Measurements from ENCODE around the gene CFAP410.

GRCh38 chr21:44285138-44285992, 53.8 kb downstream of the CFAP410 start, which contains the start of gene AIRE:
- no peak for TF ChIP-seq EZH2 (IDR thresholded peaks at IDR 0.05; ENCODE audit: insufficient read depth, poor library complexity, severe bottlenecking)
- no peak for TF ChIP-seq EZH2phosphoT487 (IDR thresholded peaks at IDR 0.05; ENCODE audit: insufficient read depth, low read depth)
